Keratinocyte (primary cell): Measurements from ENCODE around the gene MTA3. TPM values are rescaled to one million over a fixed set of nuclear protein-coding genes. Genes with fewer than 3 reads are reported as not detected.

Experiments
- DNase-seq: peaks from one replicate; pipeline ENCODE4 v3.0.0-alpha.2; 2011; ENCODE audit warnings: low read depth, missing footprints, low spot score
- FAIRE-seq: peaks from 2 replicates; lab custom pipeline; 2011; peaks lifted over from hg19 to GRCh38; lab: Jason Lieb, UNC
- H2AFZ ChIP-seq: 2 replicates; pipeline ENCODE4 v1.6.0; 2012; ENCODE audit warnings: low read length, control low read depth, inconsistent platforms; ENCODE audit not compliant: control insufficient read depth
- H3K27ac ChIP-seq: 2 replicates; pipeline ENCODE4 v1.5.1; 2011; ENCODE audit warnings: low read length; ENCODE audit not compliant: control insufficient read depth, insufficient read depth
- H3K27me3 ChIP-seq: 3 replicates; pipeline ENCODE4 v1.6.0; 2011; ENCODE audit warnings: low read length; ENCODE audit not compliant: control insufficient read depth, insufficient read depth; ENCODE audit errors: extremely low read depth
- H3K36me3 ChIP-seq, 2 experiments: 2 replicates in 1 of 2; 3 replicates in 1 of 2; pipeline ENCODE4 v1.5.1; 2011; ENCODE audit warnings: low read length in 2 of 2, mild to moderate bottlenecking in 1 of 2; ENCODE audit not compliant: control insufficient read depth in 2 of 2, insufficient read depth in 2 of 2; ENCODE audit errors: extremely low read depth in 1 of 2
- H3K4me1 ChIP-seq: 3 replicates; pipeline ENCODE4 v1.5.1; 2011; ENCODE audit warnings: low read length; ENCODE audit not compliant: control insufficient read depth, insufficient read depth; ENCODE audit errors: extremely low read depth
- H3K4me2 ChIP-seq: 3 replicates; pipeline ENCODE4 v1.6.0; 2011; ENCODE audit warnings: low read depth, low read length; ENCODE audit not compliant: control insufficient read depth, insufficient read depth; ENCODE audit errors: extremely low read depth
- H3K4me3 ChIP-seq, 3 experiments: fragments of 200-600 bp in 1 of 3; sonication (generic) in 1 of 3; 2 replicates in 2 of 3; 3 replicates in 1 of 3; pipeline ENCODE4 v1.5.1; 2011 to 2016; ENCODE audit warnings: low read length in 3 of 3, mild to moderate bottlenecking in 3 of 3, control low read depth in 2 of 3, inconsistent platforms in 1 of 3, low read depth in 1 of 3, mixed read lengths in 1 of 3, mixed run types in 1 of 3, moderate library complexity in 1 of 3; ENCODE audit not compliant: control insufficient read depth in 2 of 3, insufficient read depth in 2 of 3; ENCODE audit errors: extremely low read depth in 1 of 3
- H3K79me2 ChIP-seq: 2 replicates; pipeline ENCODE4 v1.6.0; 2012; ENCODE audit warnings: low read length; ENCODE audit not compliant: control insufficient read depth, insufficient read depth
- H3K9ac ChIP-seq: 3 replicates; pipeline ENCODE4 v1.6.0; 2011; ENCODE audit warnings: low read length; ENCODE audit not compliant: control insufficient read depth, insufficient read depth; ENCODE audit errors: extremely low read depth
- H3K9me1 ChIP-seq: 3 replicates; pipeline ENCODE4 v1.6.0; 2011; ENCODE audit warnings: low read length; ENCODE audit not compliant: control insufficient read depth, insufficient read depth; ENCODE audit errors: extremely low read depth
- H3K9me3 ChIP-seq: 2 replicates; pipeline ENCODE4 v1.5.1; 2012; ENCODE audit warnings: low read depth, low read length; ENCODE audit not compliant: control insufficient read depth
- H4K20me1 ChIP-seq: 3 replicates; pipeline ENCODE4 v1.6.0; 2011; ENCODE audit warnings: low read length; ENCODE audit not compliant: control insufficient read depth, insufficient read depth; ENCODE audit errors: extremely low read depth
- CTCF ChIP-seq, 3 experiments: IDR thresholded peaks in 1 of 3; conservative IDR thresholded peaks in 1 of 3; optimal IDR thresholded peaks in 1 of 3; 2 replicates in 2 of 3; 3 replicates in 1 of 3; pipeline versions ENCODE3 to v1.5.1; 2011; ENCODE audit warnings: low read length in 3 of 3, mild to moderate bottlenecking in 3 of 3, moderate library complexity in 2 of 3, control low read depth in 1 of 3, inconsistent platforms in 1 of 3; ENCODE audit not compliant: insufficient read depth in 2 of 3; ENCODE audit errors: extremely low read depth in 1 of 3
- EZH2 ChIP-seq: IDR thresholded peaks from one replicate; pipeline ENCODE4 v1.6.1; 2012; ENCODE audit warnings: inconsistent platforms, mild to moderate bottlenecking, low read length, moderate library complexity
- dilution Hi-C: fragments of 300-500 bp; cut with MboI; formaldehyde crosslinking; loops from one replicate; pipeline ENCODE4 v1.7.0; 2020; ENCODE audit warnings: low sequenced_read_pairs; ENCODE audit not compliant: extremely low pct_ligation_motif_present
- polyA plus RNA-seq, 5 experiments: library from polyadenylated mRNA; depleted of rRNA in 3 of 5; stranded (reverse) in 3 of 5; stranded (forward) in 1 of 5; unstranded in 1 of 5; fragments of >200 nt; gene quantifications; 1 replicate in 1 of 5; 2 replicates in 3 of 5; 3 replicates in 1 of 5; pipeline versions ENCODE4 v1.2.1 to v1.2.3, GENCODE V29; 2011 to 2012; ENCODE audit warnings: missing spikeins in 2 of 5, low read depth in 1 of 5, low replicate concordance in 1 of 5

Gene MTA3
- polyA plus RNA-seq, 1 donor (not counting 4 experiments of a cell fraction or from before 2014, with no cell fraction given), result 34.3 TPM

- dilution Hi-C loops, result no loop called here
Measured at GRCh38 chr2:42775186-42775585, 206.8 kb downstream of the MTA3 start.

GRCh38 chr2:42775810-42776209 lies 207.4 kb downstream of the MTA3 start:
- no peaks in the 10 kb centered on the region for H3K9me1 ChIP-seq
- no peaks in the 10 kb centered on the region for H3K4me1 ChIP-seq
- H3K4me2 ChIP-seq, result no peak overlapping the region
- H3K9ac ChIP-seq, result no peak overlapping the region
- dilution Hi-C loops, result no loop called here
- no peak overlapping the region for H3K27ac ChIP-seq
- TF ChIP-seq EZH2, result no peak
- no peak for TF ChIP-seq CTCF (optimal IDR thresholded peaks at IDR 0.05 in 1 of 3, IDR thresholded peaks at IDR 0.05 in 1 of 3, conservative IDR thresholded peaks at IDR 0.05 in 1 of 3; ENCODE audit: extremely low read depth in 1 of 3, insufficient read depth in 2 of 3, low read length in 3 of 3)
- no peaks in the 10 kb centered on the region for H3K27me3 ChIP-seq
- H3K36me3 ChIP-seq, result no peaks in the 10 kb centered on the region
- DNase-seq (no peak), FAIRE-seq (no peak)
- H3K4me3 ChIP-seq, result no peak overlapping the region
- no peaks in the 10 kb centered on the region for H4K20me1 ChIP-seq
- H3K9me3 ChIP-seq, result no peaks in the 10 kb centered on the region
- no peak overlapping the region for H2AFZ ChIP-seq
- H3K79me2 ChIP-seq, result no peaks in the 10 kb centered on the region

More at GRCh38 chr2:42775186-42775585, 206.8 kb downstream of the MTA3 start:
- Histone ChIP-seq H3K4me3 (no peak overlapping the region), H3K27ac (no peak overlapping the region), H3K4me2 (no peak overlapping the region), H3K9me3 (no peaks in the 10 kb centered on the region), H3K9me1 (no peaks in the 10 kb centered on the region), H3K4me1 (no peaks in the 10 kb centered on the region), H4K20me1 (no peaks in the 10 kb centered on the region), H3K36me3 (no peaks in the 10 kb centered on the region), H3K27me3 (no peaks in the 10 kb centered on the region), H3K9ac (no peak overlapping the region), H3K79me2 (no peaks in the 10 kb centered on the region), H2AFZ (no peak overlapping the region)
- no peak for DNase-seq
- TF ChIP-seq CTCF (optimal IDR thresholded peaks at IDR 0.05 in 1 of 3, IDR thresholded peaks at IDR 0.05 in 1 of 3, conservative IDR thresholded peaks at IDR 0.05 in 1 of 3; ENCODE audit: extremely low read depth in 1 of 3, insufficient read depth in 2 of 3, low read length in 3 of 3) (no peak), EZH2 (no peak)
- no peak for FAIRE-seq
